SK-N-DZ (cell line): ENCODE results near the gene TOPBP1. TPM values are rescaled to one million over a fixed set of nuclear protein-coding genes. Genes with fewer than 3 reads are reported as not detected.
"Not testable (repeated sequence)": the region's sequence is repeated elsewhere in the genome, so short reads cannot be mapped to it uniquely, and the experiment has no call there.

ENCODE experiments used
- DNase-seq: peaks from one replicate; pipeline ENCODE4 v3.0.0-alpha.2; 2015; ENCODE audit warnings: low spot score
- polyA plus RNA-seq, 2 experiments: library from polyadenylated mRNA; depleted of rRNA; stranded (reverse); fragments of >200 nt; gene quantifications; 2 replicates each; pipeline ENCODE4 v1.2.3, GENCODE V29; 2014

The TOPBP1 gene
- polyA plus RNA-seq (2014; cell fraction: cytosol; rRNA removed): 59.0 and 87.5 TPM in 2 replicates
- polyA plus RNA-seq (2014; cell fraction: nucleus; rRNA removed): 114 and 118 TPM in 2 replicates

DNA sequence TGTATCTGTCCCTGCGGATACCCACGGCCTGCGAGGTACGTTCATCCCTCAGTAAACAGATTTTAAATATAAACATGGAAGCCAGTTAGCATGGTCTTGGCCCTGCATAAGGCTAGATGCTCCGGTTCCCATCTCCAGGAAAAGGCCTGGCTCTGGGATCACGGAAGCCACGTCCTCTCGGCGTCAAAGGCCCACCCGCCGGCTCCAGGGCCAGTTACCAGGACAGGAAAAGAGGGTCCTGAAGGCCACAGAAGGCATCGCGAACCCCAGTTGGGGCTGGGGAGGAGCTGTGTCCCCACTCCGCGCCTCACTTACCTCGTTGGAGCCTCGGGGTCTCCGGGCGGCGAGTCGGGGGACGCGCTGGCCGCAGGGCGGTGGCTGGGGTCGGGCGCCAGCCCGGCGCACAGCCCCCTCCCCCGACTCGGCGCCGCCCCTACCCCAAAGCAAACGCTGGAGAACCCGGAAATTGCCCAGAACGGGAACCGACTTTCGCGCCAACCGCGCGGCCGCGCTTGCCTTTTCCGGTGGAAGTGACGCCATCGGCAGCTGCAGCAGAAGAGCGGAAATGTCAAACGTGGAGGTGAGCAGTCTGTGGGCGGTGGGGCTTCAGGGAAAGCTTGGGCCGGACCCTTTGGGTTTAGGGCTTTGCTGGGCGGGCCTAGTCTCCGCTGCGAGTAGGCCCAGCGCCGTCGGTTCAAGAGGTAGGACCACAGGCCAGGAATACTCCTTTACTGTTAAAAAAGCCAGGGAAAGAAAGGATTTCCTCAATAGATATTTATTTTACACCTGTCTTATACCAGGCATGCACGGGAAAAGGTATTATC, at the start of gene TOPBP1:
Gene TOPBP1 (minus strand): TSS at position 488 of the 824 bp plus-strand sequence. CDS start 814 bp downstream, outside the sequence.
- peak; percentile 88 for DNase-seq

GRCh38 chr3:133711013-133711412, 49.3 kb upstream of the TOPBP1 start:
- peak; percentile 17 for DNase-seq

- no peak for DNase-seq
Observed at GRCh38 chr3:133709139-133709750, 47.5 kb upstream of the TOPBP1 start.

DNA sequence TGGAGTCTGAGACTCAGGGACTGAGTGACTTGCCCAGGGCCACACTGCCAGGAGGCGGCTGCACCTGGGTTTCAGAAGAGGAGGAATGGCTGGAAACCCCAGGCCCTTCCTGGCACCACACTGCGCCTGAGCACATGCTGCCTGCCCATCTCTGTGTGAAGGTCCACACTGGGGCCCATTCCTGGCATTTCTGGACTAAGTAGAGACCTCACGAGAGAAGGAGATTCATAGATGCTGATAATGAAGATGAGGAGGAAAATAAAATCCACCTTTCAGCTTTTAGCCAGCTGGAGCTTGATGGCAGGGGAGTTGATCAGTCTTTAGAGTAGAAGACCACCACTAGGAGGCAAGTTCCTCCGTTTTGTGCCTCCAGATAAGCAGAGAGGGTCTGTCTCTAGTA, 44.3 kb upstream of the TOPBP1 start:
- DNase-seq: no peak

DNA sequence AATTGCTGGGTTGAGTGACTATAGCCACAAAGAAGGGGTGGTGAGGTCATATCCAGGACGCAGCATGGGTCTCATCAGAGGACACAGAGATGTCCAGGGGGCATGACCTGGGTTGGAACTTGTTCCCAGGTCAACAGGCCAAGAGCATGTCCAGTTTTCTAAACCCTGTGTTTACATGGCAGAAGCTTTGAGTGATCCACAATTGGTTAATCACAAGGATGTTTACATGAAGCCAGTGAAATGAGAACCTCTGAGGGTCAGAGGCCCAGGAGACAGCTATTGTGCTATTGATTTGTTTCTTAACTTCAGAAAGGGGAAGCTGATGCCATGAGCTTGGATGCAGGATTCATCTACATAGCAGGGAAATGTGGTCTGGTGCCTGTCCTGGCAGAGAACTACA, 42.2 kb upstream of the TOPBP1 start:
- DNase-seq: no peak

DNA sequence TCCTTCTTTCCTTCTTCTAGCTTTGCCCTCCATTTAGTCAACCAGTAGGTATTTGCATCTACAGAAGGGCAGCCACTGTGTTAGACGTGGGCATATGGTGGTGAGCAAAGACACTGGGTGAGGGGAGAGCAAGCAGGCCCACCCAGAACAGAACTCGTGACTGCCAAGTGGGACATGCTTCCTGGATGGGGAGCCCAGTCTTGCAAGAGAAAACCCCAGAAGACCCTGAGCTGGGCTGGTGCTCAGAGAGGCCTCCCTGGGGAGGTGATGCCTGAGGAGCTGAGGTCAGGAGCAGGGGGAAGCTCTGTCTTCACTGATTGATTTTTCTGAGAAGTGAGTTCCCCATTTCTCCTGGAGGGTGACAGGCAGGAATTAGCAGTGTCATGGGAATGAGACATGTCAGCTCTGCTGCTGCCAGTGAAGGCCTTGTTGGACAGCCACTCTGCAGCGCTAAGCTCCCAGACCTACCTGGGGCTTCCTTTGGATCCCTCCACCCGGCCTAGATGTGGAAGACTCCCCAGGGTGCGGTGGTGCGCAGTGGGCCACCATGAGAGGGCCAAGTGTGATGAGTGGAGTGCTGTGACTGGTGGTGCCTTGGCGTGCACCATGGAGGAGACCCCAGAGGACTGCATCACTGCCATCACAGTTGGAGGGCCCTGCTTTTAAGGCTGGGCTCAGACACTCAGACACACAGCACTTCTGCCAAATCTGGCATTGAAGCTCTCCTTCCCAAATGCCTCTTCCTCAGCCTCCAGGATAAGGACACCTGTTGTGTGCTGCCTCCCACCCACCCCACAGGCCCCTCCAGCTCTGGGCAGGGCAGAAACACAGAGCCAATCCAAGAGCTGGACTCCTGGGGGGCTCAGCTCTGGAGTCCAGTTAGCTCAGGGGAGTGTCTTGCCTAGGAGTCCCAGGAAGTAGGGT, 40.0 kb upstream of the TOPBP1 start:
- DNase-seq: no peak

GRCh38 chr3:133700351-133700750, 38.6 kb upstream of the TOPBP1 start:
- DNase-seq: no peak

DNA sequence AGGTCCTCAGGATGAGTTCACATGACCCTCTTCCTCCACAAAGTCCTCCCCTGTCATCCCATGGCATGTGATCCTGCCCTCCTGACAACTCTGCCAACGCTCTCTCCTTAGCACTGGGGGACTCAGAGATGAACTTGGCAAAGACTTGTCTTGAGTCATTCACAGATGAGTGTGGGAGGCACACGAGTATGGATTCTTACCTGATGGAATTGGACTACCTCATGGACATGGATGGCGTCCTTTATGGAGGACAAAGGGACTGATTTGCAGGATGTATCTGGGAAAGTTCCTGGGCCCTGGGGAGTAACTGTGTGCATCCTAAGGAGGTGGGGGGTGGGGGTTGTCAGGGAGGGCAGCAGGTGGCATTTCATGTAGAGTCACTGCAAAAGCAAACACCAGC, 38.2 kb upstream of the TOPBP1 start:
- DNase-seq: no peak

- no peak for DNase-seq
Observed at GRCh38 chr3:133699467-133699866, 37.7 kb upstream of the TOPBP1 start.

DNA sequence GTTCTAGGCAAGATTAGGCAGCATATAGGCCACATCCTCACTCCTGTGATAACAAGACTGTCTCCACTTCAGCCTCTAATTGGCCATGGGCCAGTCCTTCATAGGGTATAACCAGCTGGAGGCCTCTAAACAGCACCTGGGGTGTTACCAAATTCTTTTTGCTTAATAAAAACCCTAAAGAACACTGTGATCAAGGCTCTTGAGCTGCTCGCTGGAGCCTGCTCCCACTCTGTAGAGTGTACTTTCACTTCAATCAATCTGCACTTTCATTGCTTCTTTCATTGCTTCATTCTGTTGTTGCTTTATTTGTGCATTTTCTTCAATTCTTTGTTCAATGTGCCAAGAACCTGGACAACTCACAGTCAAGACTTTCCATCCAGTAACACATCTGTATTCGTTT, 36.2 kb upstream of the TOPBP1 start:
- DNase-seq: no peak

GRCh38 chr3:133695560-133696171, 33.9 kb upstream of the TOPBP1 start:
- DNase-seq: no peak

- no peak for DNase-seq
Observed at GRCh38 chr3:133694288-133695268, 32.8 kb upstream of the TOPBP1 start.

DNA sequence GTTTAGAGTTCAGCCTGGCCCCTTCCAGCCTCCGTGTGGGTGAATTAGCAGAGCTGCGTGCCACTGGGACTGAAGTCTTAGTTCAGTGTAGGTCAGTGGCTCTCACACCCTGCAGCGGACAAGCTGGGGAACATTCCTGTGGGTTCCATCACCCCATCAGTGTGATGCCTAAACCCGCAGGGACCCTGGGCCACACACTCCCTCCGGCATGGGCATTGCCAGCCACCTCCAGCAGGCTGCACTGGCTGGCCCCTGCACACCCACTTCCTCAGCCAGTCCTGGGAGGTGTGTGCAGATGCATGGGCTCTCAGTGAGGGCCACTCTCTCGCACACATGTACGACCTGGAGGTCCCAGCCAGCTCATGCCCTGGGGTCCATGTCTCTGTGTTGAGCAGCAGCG, 32.1 kb upstream of the TOPBP1 start:
- DNase-seq: no peak

DNA sequence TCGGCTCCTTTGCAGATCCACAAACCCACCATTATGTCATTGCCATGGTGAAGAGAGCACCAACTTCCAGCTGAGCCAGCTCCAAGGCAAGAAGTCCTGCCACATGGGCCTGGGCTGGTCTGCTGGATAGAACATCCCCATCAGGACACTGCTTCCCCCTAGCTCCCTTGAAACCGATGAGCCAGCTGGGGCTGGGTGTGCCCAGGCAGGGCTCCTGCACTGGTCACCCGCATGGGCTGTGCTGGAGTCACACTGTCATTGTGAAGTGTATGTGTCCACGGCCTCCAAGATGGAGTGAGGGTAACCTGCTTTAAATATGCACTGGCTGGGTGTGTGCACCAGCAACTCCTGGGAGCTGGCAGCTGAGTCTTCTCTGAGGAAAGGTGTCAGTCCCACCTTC, 31.0 kb upstream of the TOPBP1 start:
- no peak for DNase-seq

GRCh38 chr3:133691273-133692107, 29.7 kb upstream of the TOPBP1 start:
- no peak for DNase-seq

DNA sequence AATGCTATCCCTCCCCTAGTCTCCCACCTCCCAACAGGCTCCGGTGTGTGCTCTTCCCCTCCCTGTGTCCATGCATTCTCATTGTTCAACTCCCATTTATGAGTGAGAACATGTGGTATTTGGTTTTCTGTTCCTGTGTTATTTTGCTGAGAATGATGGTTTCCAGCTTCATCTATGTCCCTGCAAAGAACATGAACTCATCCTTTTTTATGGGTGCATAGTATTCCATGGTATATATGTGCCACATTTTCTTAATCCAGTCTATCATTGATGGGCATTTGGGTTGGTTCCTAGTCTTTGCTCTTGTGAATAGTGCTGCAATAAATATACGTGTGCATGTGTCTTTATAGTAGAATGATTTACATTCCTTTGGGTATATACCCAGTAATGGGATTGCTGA, 16.3 kb upstream of the TOPBP1 start:
- DNase-seq: not testable (repeated sequence)

GRCh38 chr3:133676336-133677118, 14.8 kb upstream of the TOPBP1 start:
- DNase-seq: no peak

DNA sequence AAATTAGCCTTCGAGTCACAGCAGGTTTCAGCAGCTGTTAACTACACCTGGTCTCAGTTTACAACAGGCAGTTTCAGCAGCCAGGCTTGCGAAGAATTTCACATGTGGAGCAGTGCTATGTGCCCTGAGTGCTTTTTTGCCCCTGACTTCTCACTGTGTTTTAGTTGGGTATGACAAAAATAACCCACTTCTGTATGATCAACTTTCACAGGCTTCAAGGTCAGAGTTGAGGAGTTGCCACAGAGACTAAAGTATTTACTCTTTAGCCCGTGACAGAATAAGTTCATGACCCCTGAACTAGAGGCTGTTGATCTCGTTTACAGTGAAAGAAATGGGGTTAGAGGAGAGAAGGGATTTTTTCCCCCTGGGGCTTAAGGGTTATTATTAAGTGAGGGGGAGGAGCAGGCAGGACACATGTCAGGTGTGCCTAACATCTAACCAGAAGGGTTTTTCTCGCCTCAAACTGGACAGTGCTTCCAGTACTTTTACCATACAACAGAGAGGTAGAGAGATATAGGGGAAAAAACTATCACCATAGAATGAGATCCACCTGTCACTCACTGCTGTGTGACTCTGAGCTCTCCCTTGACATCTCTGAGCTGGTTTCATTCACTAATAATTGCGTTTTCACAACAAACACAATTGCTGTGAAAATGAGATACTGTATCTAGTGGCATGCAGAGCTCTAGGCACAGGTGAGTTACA, 14.0 kb upstream of the TOPBP1 start:
- DNase-seq: no peak
